ENCODE data around the gene KRTAP29-1. TPM values are rescaled to one million over a fixed set of nuclear protein-coding genes. Genes with fewer than 3 reads are reported as not detected.

Gene KRTAP29-1
- total RNA-seq, 2 experiments from 2014 or later: not detected

DNA sequence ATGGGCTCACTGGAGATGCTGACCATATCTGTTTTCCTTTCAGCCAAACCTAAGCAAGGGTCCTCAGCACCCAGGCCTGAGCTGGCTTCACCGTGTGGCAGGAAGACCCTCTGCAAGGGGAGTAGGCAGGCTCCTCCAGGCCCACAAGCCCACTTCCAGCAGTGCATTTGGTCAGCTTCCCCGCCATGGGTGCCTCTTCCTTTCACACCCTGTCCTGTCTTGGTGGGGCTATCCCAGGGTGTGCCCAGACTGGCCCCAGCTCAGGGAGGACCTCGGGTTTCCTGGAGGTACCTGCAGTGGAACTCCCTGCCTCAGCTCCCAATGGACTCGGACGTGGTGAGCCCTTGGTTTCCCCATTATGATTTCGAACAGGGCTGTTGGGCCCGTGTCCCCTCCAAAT, 25.6 kb upstream of the KRTAP29-1 start:
- Histone ChIP-seq H3K27ac (ENCODE audit: low read depth in 1 of 2, low read length in 2 of 2) (no peak overlapping the region), H3K4me1 (ENCODE audit: insufficient read depth, low read length) (peaks cover 65% of the 10 kb centered on the region), H3K27me3 (ENCODE audit: control insufficient read depth in 1 of 2, insufficient read depth in 2 of 2, low read length in 2 of 2) (no peaks in the 10 kb centered on the region), H3K36me3 (ENCODE audit: insufficient read depth, low read length) (no peaks in the 10 kb centered on the region), H3K9me3 (ENCODE audit: control insufficient read depth in 1 of 2, insufficient read depth in 1 of 2, low read length in 2 of 2) (no peaks in the 10 kb centered on the region), H3K4me3 (ENCODE audit: low read length) (no peak overlapping the region)
- no peak overlapping the region for H3K4me3 Mint-ChIP-seq
- no peak for TF ChIP-seq CTCF (IDR thresholded peaks at IDR 0.05)
- ChIA-PET POLR2A (interaction anchor here (0.6 to 1.4 kb wide), 2 partner anchors 10 to 19 kb away, joined by 3 to 5 read pairs; partner anchors contain the start of gene KRTAP16-1), CTCF (no interaction called here)
- H3K27ac Mint-ChIP-seq: no peak overlapping the region
- H3K27me3 Mint-ChIP-seq: no peaks in the 10 kb centered on the region
- ATAC-seq (ENCODE audit: poor library complexity) (no peak), DNase-seq (no peak)
- H3K36me3 Mint-ChIP-seq (ENCODE audit: low read depth): no peaks in the 10 kb centered on the region
- intact Hi-C loops (cut with DNase I, micrococcal nuclease): loop anchor here in 1 of 2 experiments (5.0 to 10.0 kb wide), 2 partner anchors 167 to 219 kb away; no protein-coding TSS in a partner anchor
- H3K4me1 Mint-ChIP-seq (ENCODE audit: low read depth): peaks cover 49% of the 10 kb centered on the region
- no peaks in the 10 kb centered on the region for H3K9me3 Mint-ChIP-seq

DNA sequence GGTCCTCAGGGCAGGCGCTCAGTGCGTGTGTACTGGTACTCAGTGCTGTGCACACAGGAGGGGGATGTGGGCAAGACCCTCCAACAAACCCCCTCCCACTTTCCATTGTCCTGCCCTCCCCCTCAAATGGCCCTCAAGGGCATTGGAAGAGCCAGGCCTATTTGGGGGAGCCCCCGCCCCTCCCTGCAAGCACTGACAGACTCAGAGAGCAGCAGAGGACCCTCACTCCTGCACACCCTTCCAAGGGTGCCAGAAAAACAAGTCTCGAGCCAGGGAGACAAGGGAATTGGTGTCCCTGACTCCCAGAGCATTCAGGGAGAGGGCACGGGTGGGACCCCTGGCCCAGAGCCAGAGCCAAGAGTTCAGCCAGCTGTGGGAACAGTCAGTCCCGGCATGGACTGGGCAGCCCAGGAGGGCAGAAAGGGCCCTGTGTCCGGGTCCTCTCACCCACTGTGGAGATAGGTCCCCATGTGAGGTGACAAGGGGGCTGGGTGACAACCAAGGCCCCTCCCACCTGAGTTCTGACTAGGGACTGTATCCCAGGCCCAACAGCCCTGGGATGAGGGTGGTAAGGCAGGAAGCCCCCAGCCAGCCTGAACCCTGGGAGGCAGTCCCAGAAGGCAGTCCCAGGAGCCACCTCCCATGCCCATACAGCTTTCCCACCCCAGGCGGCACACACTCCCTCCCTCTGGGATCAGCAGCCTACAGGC, 24.9 kb upstream of the KRTAP29-1 start:
- no peak for DNase-seq
- Mint-ChIP-seq H3K36me3 (ENCODE audit: low read depth) (no peaks in the 10 kb centered on the region), H3K4me1 (ENCODE audit: low read depth) (peaks cover 52% of the 10 kb centered on the region), H3K9me3 (no peaks in the 10 kb centered on the region), H3K27me3 (no peaks in the 10 kb centered on the region), H3K27ac (peak overlapping the region; percentile 74), H3K4me3 (no peak overlapping the region)
- no peak for ATAC-seq (ENCODE audit: poor library complexity)
- H3K27me3 ChIP-seq (ENCODE audit: control insufficient read depth in 1 of 2, insufficient read depth in 2 of 2, low read length in 2 of 2): no peaks in the 10 kb centered on the region
- ChIA-PET CTCF (no interaction called here), POLR2A (interaction anchor here (0.6 kb wide), 1 partner anchor 11 kb away, joined by 3 read pairs; no protein-coding TSS in a partner anchor)
- no peak overlapping the region for H3K4me3 ChIP-seq (ENCODE audit: low read length)
- H3K4me1 ChIP-seq (ENCODE audit: insufficient read depth, low read length): peaks cover 70% of the 10 kb centered on the region
- no peaks in the 10 kb centered on the region for H3K9me3 ChIP-seq (ENCODE audit: control insufficient read depth in 1 of 2, insufficient read depth in 1 of 2, low read length in 2 of 2)
- H3K36me3 ChIP-seq (ENCODE audit: insufficient read depth, low read length): no peaks in the 10 kb centered on the region
- no peak for TF ChIP-seq CTCF (IDR thresholded peaks at IDR 0.05)
- intact Hi-C loops (cut with DNase I, micrococcal nuclease): loop anchor here in 1 of 2 experiments (5.0 to 10.0 kb wide), 2 partner anchors 167 to 220 kb away; no protein-coding TSS in a partner anchor
- no peak overlapping the region for H3K27ac ChIP-seq (ENCODE audit: low read depth in 1 of 2, low read length in 2 of 2)

- Mint-ChIP-seq H3K4me3 (no peak overlapping the region), H3K4me1 (ENCODE audit: low read depth) (peaks cover 59% of the 10 kb centered on the region), H3K9me3 (no peaks in the 10 kb centered on the region), H3K27me3 (no peaks in the 10 kb centered on the region), H3K36me3 (ENCODE audit: low read depth) (no peaks in the 10 kb centered on the region), H3K27ac (peak overlapping the region; percentile 74)
- Histone ChIP-seq H3K27me3 (ENCODE audit: control insufficient read depth in 1 of 2, insufficient read depth in 2 of 2, low read length in 2 of 2) (no peaks in the 10 kb centered on the region), H3K9me3 (ENCODE audit: control insufficient read depth in 1 of 2, insufficient read depth in 1 of 2, low read length in 2 of 2) (no peaks in the 10 kb centered on the region), H3K36me3 (ENCODE audit: insufficient read depth, low read length) (no peaks in the 10 kb centered on the region), H3K4me3 (ENCODE audit: low read length) (no peak overlapping the region), H3K4me1 (ENCODE audit: insufficient read depth, low read length) (peaks cover 76% of the 10 kb centered on the region), H3K27ac (ENCODE audit: low read depth in 1 of 2, low read length in 2 of 2) (no peak overlapping the region)
- ChIA-PET POLR2A (no interaction called here), CTCF (no interaction called here)
- DNase-seq (peak in 7 of 14 experiments; percentile 10 to 68 (median 49)), ATAC-seq (ENCODE audit: poor library complexity) (peak; percentile 58)
- no peak for TF ChIP-seq CTCF (IDR thresholded peaks at IDR 0.05)
- intact Hi-C loops (cut with DNase I, micrococcal nuclease): loop anchor here in 1 of 2 experiments (5.0 to 10.0 kb wide), 2 partner anchors 168 to 221 kb away; no protein-coding TSS in a partner anchor
Measured at GRCh38 chr17:41326173-41327145, 23.8 kb upstream of the KRTAP29-1 start.
